Activated naive CD4-positive, alpha-beta T cell treated with anti-CD3 and anti-CD28 coated beads for 36 hours (primary cell): ENCODE data around the gene PLVAP. TPM values are rescaled to one million over a fixed set of nuclear protein-coding genes. Genes with fewer than 3 reads are reported as not detected.

Experiments used
- CTCF ChIA-PET: fragments of 350-600 bp; sonication (Branson Sonifier 250); formaldehyde crosslinking; loops from one replicate; lab custom pipeline; 2021; ENCODE audit warnings: antibody characterized with exemption; lab: Charles Lee
- DNase-seq: peaks from one replicate; pipeline ENCODE4 v3.0.0-alpha.2; 2020
- H3K27ac Mint-ChIP-seq: one replicate; pipeline ENCODE4 v1.8.0; 2021; ENCODE audit warnings: mild to moderate bottlenecking, mixed read lengths
- H3K27me3 Mint-ChIP-seq: one replicate; pipeline ENCODE4 v1.8.0; 2021; ENCODE audit warnings: low read depth, mixed read lengths
- H3K36me3 Mint-ChIP-seq: one replicate; pipeline ENCODE4 v1.8.0; 2021; ENCODE audit warnings: low read depth, mixed read lengths
- H3K4me1 Mint-ChIP-seq: one replicate; pipeline ENCODE4 v1.8.0; 2021; ENCODE audit warnings: low read depth, mixed read lengths
- H3K4me3 Mint-ChIP-seq: one replicate; pipeline ENCODE4 v1.8.0; 2021; ENCODE audit warnings: mild to moderate bottlenecking, moderate library complexity, mixed read lengths
- H3K9me3 Mint-ChIP-seq: one replicate; pipeline ENCODE4 v1.8.0; 2021; ENCODE audit warnings: mixed read lengths
- intact Hi-C: fragments of 100-400 bp; cut with micrococcal nuclease; formaldehyde crosslinking; loops from one replicate; pipeline ENCODE4 v1.15.1; 2023
- total RNA-seq, 2 experiments: library from RNA; stranded (reverse); gene quantifications; one replicate each; pipeline ENCODE4 v1.2.3, GENCODE V29; 2021

PLVAP gene
- total RNA-seq, 2 experiments from 2014 or later: not detected

DNA sequence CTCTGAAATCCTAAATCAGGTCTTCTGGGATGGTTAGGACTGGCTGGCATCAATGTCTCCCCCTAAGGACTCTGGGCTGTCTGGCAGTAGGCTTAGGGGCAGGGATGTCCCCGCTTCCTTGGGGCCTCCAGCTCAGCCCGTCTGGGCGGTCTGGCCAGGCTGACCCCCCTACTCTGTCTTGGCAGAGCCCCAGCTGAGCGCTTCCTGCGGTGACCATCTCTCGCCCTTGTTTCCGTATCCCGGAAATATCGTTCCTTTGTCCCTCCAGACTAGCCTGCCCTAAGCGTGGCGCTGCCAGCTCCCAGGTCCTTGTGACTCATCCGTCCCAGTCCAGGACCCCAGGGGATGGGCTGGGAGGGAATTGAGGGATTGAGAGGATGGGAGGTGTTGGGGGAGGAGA lies 28.4 kb downstream of the PLVAP start:
- CTCF ChIA-PET: interaction anchor here (0.7 to 3.5 kb wide), 3 partner anchors 35 to 112 kb away, joined by 3 to 17 read pairs (median 10); partner anchors contain the start of gene NXNL1
- Mint-ChIP-seq H3K4me3 (no peak overlapping the region), H3K27ac (no peak overlapping the region), H3K27me3 (peaks cover 13% of the 10 kb centered on the region), H3K4me1 (peaks cover 3% of the 10 kb centered on the region), H3K36me3 (no peaks in the 10 kb centered on the region), H3K9me3 (no peaks in the 10 kb centered on the region)
- no peak for DNase-seq
- intact Hi-C loops: no loop called here

DNA sequence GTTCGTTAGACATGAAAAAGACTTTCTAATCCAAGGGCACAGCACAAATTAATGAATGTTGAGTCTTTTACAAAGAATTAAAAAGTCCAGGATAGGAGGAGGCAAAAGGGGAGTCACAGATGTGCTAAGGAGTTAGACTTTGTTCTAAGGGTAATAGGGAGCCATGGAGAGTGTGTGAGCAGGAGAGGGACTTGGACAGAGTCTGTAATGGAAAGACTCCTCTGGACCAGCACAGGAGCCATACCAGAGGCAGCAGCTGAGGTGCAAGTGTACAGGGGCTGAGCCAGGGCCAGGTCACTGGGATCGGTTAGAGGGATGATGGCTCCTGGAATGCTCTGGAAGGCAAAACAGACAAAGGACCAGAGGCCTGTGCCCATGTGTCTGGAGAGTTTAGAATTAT lies 29.3 kb downstream of the PLVAP start:
- Mint-ChIP-seq H3K27me3 (peaks cover 13% of the 10 kb centered on the region), H3K36me3 (no peaks in the 10 kb centered on the region), H3K9me3 (no peaks in the 10 kb centered on the region), H3K27ac (no peak overlapping the region), H3K4me3 (no peak overlapping the region), H3K4me1 (peaks cover 3% of the 10 kb centered on the region)
- DNase-seq: no peak
- CTCF ChIA-PET: interaction anchor here (1.7 to 3.5 kb wide), 3 partner anchors 36 to 41 kb away, joined by 5 to 17 read pairs (median 10); no protein-coding TSS in a partner anchor
- intact Hi-C loops: no loop called here

- peaks cover 2% of the 10 kb centered on the region for H3K36me3 Mint-ChIP-seq
- peaks cover 13% of the 10 kb centered on the region for H3K27me3 Mint-ChIP-seq
- no peak overlapping the region for H3K4me3 Mint-ChIP-seq
- intact Hi-C loops: no loop called here
- H3K4me1 Mint-ChIP-seq: peaks cover 3% of the 10 kb centered on the region
- CTCF ChIA-PET: interaction anchor here (0.6 to 3.5 kb wide), 5 partner anchors 18 to 42 kb away, joined by 3 to 17 read pairs (median 5); no protein-coding TSS in a partner anchor
- H3K9me3 Mint-ChIP-seq: no peaks in the 10 kb centered on the region
- DNase-seq: no peak
- no peak overlapping the region for H3K27ac Mint-ChIP-seq
These were observed 29.8 kb downstream of the PLVAP start for GRCh38 chr19:17347361-17347760.

GRCh38 chr19:17346109-17346671 lies 31.0 kb downstream of the PLVAP start:
- DNase-seq: peak; percentile 88
- no peak overlapping the region for H3K4me3 Mint-ChIP-seq
- peaks cover 3% of the 10 kb centered on the region for H3K4me1 Mint-ChIP-seq
- H3K9me3 Mint-ChIP-seq: no peaks in the 10 kb centered on the region
- H3K27me3 Mint-ChIP-seq: peaks cover 8% of the 10 kb centered on the region
- peaks cover 3% of the 10 kb centered on the region for H3K36me3 Mint-ChIP-seq
- CTCF ChIA-PET: interaction anchor here (0.7 to 1.5 kb wide), 7 partner anchors 10 to 121 kb away, joined by 3 to 14 read pairs (median 4); no protein-coding TSS in a partner anchor
- no peak overlapping the region for H3K27ac Mint-ChIP-seq
- intact Hi-C loops: loop anchor here (1.0 kb wide), 3 partner anchors 40 to 120 kb away; no protein-coding TSS in a partner anchor

- H3K36me3 Mint-ChIP-seq: peaks cover 9% of the 10 kb centered on the region
- intact Hi-C loops: no loop called here
These were observed 35.3 kb downstream of the PLVAP start for GRCh38 chr19:17341845-17342244.

GRCh38 chr19:17341386-17341785 lies 35.8 kb downstream of the PLVAP start:
- H3K9me3 Mint-ChIP-seq: no peaks in the 10 kb centered on the region
- peaks cover 9% of the 10 kb centered on the region for H3K36me3 Mint-ChIP-seq
- no peak overlapping the region for H3K4me3 Mint-ChIP-seq
- H3K27me3 Mint-ChIP-seq: no peaks in the 10 kb centered on the region
- peaks cover 12% of the 10 kb centered on the region for H3K4me1 Mint-ChIP-seq
- CTCF ChIA-PET: no interaction called here
- no peak overlapping the region for H3K27ac Mint-ChIP-seq
- intact Hi-C loops: no loop called here
- no peak for DNase-seq

More at GRCh38 chr19:17341845-17342244, 35.3 kb downstream of the PLVAP start:
- H3K4me1 Mint-ChIP-seq: peaks cover 13% of the 10 kb centered on the region
- CTCF ChIA-PET: interaction anchor here (2.7 kb wide), 1 partner anchor 44 kb away, joined by 17 read pairs; no protein-coding TSS in a partner anchor
- no peak for DNase-seq
- no peak overlapping the region for H3K27ac Mint-ChIP-seq
- H3K27me3 Mint-ChIP-seq: no peaks in the 10 kb centered on the region
- no peak overlapping the region for H3K4me3 Mint-ChIP-seq
- H3K9me3 Mint-ChIP-seq: no peaks in the 10 kb centered on the region

DNA sequence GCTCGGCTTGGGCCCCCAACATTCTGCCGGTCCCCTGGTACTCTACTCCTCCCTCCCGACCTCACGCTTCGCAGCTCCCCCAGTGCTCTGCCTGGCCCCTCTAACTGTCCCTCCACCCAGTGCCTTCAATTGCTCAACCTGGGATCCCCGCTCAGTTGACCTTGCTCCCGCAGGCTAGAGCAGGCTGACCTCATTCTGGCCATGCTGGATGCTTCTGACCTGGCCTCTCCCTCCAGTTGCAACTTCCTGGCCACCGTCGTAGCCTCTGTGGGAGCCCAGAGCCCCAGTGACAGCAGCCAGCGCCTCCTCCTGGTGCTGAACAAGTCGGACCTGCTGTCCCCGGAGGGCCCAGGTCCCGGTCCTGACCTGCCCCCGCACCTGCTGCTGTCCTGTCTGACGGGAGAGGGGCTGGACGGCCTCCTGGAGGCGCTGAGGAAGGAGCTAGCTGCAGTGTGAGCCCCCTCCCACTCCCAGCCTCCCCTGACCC lies 36.2 kb downstream of the PLVAP start:
- intact Hi-C loops: no loop called here
- H3K27me3 Mint-ChIP-seq: no peaks in the 10 kb centered on the region
- H3K4me3 Mint-ChIP-seq: no peak overlapping the region
- peaks cover 12% of the 10 kb centered on the region for H3K4me1 Mint-ChIP-seq
- CTCF ChIA-PET: no interaction called here
- H3K27ac Mint-ChIP-seq: no peak overlapping the region
- no peaks in the 10 kb centered on the region for H3K9me3 Mint-ChIP-seq
- no peak for DNase-seq
- peaks cover 9% of the 10 kb centered on the region for H3K36me3 Mint-ChIP-seq

GRCh38 chr19:17340302-17340870 lies 36.8 kb downstream of the PLVAP start:
- H3K4me3 Mint-ChIP-seq: peak overlapping the region; percentile 32
- CTCF ChIA-PET: no interaction called here
- intact Hi-C loops: no loop called here
- no peak overlapping the region for H3K27ac Mint-ChIP-seq
- peaks cover 9% of the 10 kb centered on the region for H3K36me3 Mint-ChIP-seq
- no peaks in the 10 kb centered on the region for H3K27me3 Mint-ChIP-seq
- H3K9me3 Mint-ChIP-seq: no peaks in the 10 kb centered on the region
- peaks cover 13% of the 10 kb centered on the region for H3K4me1 Mint-ChIP-seq
- DNase-seq: no peak

DNA sequence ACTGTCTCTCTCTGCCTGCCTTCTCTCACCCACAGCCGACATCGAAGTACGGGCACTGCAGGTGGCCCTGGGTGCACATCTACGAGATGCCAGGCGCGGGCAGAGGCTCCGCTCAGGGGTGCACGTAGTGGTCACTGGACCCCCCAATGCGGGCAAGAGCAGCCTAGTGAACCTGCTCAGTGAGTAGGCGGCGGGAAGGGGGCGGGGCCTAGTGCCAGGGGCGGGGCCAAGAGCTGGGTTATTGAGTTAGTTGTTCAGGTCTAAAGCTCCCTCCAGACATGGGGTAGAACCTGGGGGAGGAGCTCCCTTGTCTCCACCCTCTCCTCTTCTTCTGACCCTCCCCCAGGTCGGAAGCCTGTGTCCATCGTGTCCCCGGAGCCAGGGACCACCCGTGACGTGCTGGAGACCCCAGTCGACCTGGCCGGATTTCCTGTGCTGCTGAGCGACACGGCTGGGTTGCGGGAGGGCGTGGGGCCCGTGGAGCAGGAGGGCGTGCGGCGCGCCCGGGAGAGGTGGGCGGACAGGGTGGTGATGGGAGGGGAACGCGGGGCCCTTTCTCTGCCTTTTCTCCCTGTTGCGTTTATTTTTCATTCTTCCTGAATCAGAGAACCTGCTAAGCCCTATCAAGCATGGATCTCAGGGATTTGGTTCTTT lies 37.9 kb downstream of the PLVAP start:
- peak overlapping the region; percentile 88 for H3K4me3 Mint-ChIP-seq
- peak; percentile 74 for DNase-seq
- peaks cover 9% of the 10 kb centered on the region for H3K36me3 Mint-ChIP-seq
- H3K27ac Mint-ChIP-seq: no peak overlapping the region
- CTCF ChIA-PET: interaction anchor here (0.7 kb wide), 1 partner anchor 125 kb away, joined by 3 read pairs; no protein-coding TSS in a partner anchor
- no peaks in the 10 kb centered on the region for H3K9me3 Mint-ChIP-seq
- intact Hi-C loops: loop anchor here (10.0 kb wide), 1 partner anchor 416 kb away; the partner anchor contains the start of gene FCHO1
- H3K27me3 Mint-ChIP-seq: no peaks in the 10 kb centered on the region
- peaks cover 21% of the 10 kb centered on the region for H3K4me1 Mint-ChIP-seq

GRCh38 chr19:17338433-17339078 lies 38.6 kb downstream of the PLVAP start:
- no peak for DNase-seq
- Mint-ChIP-seq H3K9me3 (no peaks in the 10 kb centered on the region), H3K36me3 (peaks cover 9% of the 10 kb centered on the region), H3K27ac (no peak overlapping the region), H3K27me3 (no peaks in the 10 kb centered on the region), H3K4me1 (peaks cover 25% of the 10 kb centered on the region), H3K4me3 (peak overlapping the region; percentile 88)
- CTCF ChIA-PET: no interaction called here
- intact Hi-C loops: loop anchor here (10.0 kb wide), 1 partner anchor 416 kb away; the partner anchor contains the start of gene FCHO1

DNA sequence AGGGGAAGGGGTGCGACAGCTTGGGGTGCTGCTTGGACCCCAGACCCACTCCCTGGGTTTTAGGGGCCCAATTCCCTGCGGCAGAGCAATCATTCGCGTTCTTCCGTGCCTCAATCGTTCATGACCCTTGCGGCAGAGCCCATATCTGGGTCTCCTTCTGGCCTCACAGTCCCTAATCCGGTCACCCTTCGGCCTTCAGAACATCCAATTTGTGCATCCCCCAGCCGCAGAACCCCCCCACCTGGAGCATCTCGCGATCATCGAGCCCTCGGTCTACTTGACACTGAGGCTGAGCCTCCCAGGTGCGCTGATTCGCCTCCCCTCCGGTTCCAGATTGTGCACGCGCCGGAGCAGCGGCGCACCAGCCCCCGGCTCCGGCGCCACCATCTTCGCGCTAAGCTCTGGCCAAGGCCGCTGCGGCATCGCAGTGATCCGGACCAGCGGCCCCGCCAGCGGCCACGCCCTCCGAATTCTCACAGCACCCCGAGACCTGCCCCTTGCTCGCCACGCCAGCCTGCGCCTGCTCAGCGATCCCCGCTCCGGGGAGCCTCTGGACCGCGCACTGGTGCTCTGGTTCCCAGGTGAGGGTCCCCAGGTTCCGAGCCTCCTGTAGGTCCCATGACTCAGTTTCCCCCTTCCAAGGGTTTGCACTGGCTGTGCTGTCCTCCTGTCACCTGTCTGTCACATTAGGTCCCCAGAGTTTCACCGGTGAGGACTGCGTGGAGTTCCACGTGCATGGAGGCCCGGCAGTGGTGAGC lies 39.3 kb downstream of the PLVAP start:
- intact Hi-C loops: loop anchor here (1.0 to 10.0 kb wide), 9 partner anchors 29 to 417 kb away; partner anchors contain the start of genes BABAM1, DDA1, FCHO1 and HAUS8
- H3K9me3 Mint-ChIP-seq: no peaks in the 10 kb centered on the region
- peaks cover 9% of the 10 kb centered on the region for H3K36me3 Mint-ChIP-seq
- CTCF ChIA-PET: no interaction called here
- peak overlapping the region; percentile 88 for H3K4me3 Mint-ChIP-seq
- no peaks in the 10 kb centered on the region for H3K27me3 Mint-ChIP-seq
- peak; percentile 39 for DNase-seq
- H3K4me1 Mint-ChIP-seq: peaks cover 28% of the 10 kb centered on the region
- H3K27ac Mint-ChIP-seq: peak overlapping the region; percentile 93
